ENCODE data around the gene PIN4. TPM values are rescaled to one million over a fixed set of nuclear protein-coding genes. Genes with fewer than 3 reads are reported as not detected.

The PIN4 gene
- total RNA-seq (2021; fragmentation: NEBNext Ultra II Directional; extraction: Animal tissue kit (Norgen Biotek cat#: 25700)): 9.4 and 11.7 TPM in 2 replicates
- 2.6 and 4.8 TPM in 2 replicates for polyA plus RNA-seq (2011; rRNA removed)
- 19.3 TPM for polyA plus RNA-seq (2011; cell fraction: cytosol; rRNA removed)
- 1.8 TPM for polyA plus RNA-seq (2011; cell fraction: nucleus; rRNA removed)
- polyA plus RNA-seq (2012, experiment 1 of 2): 20.7 to 45.6 TPM (median 28.5 TPM) in 4 replicates
- 5.4 TPM for polyA plus RNA-seq (2012, experiment 2 of 2)
- polyA plus RNA-seq (2013, experiment 1 of 2): 27.9 TPM
- 28.3 TPM for polyA plus RNA-seq (2013, experiment 2 of 2)
- 0.95 and 1.9 TPM in 2 replicates for polyA minus RNA-seq (2011; rRNA and poly(A)+ RNA removed)
- 3.4 TPM for polyA minus RNA-seq (2011; cell fraction: cytosol; rRNA and poly(A)+ RNA removed)
- 3.9 TPM for polyA minus RNA-seq (2011; cell fraction: nucleus; rRNA and poly(A)+ RNA removed)
- long read RNA-seq, experiment 1, transcript PIN4-203 (4 exons, 1,321 nt): major isoform, 10 of 17 reads
- long read RNA-seq, experiment 1, partial matches to known transcripts: 7 of 17 reads
- long read RNA-seq, experiment 1, other reads (novel, unspliced or antisense): 0 of 17 reads
- long read RNA-seq, experiment 2, partial matches to known transcripts: 0 of 8 reads
- long read RNA-seq, experiment 2, other reads (novel, unspliced or antisense): 4 of 8 reads

GRCh38 chrX:72181178-72182125, at the start of gene PIN4:
TSS of gene PIN4 (plus strand) at chrX:72181757. CDS start at chrX:72181786, 29 bp downstream.
- ChIA-PET CTCF (ENCODE audit: partially characterized antibody) (interaction anchor here (1.0 to 1.5 kb wide), 4 partner anchors 28 to 271 kb away, joined by 3 to 4 read pairs (median 3); partner anchors contain the start of gene NHSL2), POLR2A (ENCODE audit: partially characterized antibody) (interaction anchor here (0.7 to 2.2 kb wide), 13 partner anchors 8 to 246 kb away, joined by 3 to 13 read pairs (median 4); partner anchors contain the start of genes ERCC6L and RPS4X)
- H2BK12ac ChIP-seq (ENCODE audit: low read depth, low read length): no peak within 1 kb of the TSS
- H3K14ac ChIP-seq (ENCODE audit: insufficient read length): no peak within 1 kb of the TSS
- peak within 1 kb of the TSS; percentile 6 for H4K5ac ChIP-seq (ENCODE audit: insufficient read length, low read depth, low read length)
- H2BK120ac ChIP-seq (replicated peaks; ENCODE audit: low read depth, low read length): no peak within 1 kb of the TSS
- H3K9ac ChIP-seq (replicated peaks in 1 of 4; ENCODE audit: extremely low read depth in 1 of 4, low read depth in 3 of 4, low read length in 3 of 4): peak within 1 kb of the TSS; percentile 80 to 92 (median 86)
- H3K79me1 ChIP-seq (ENCODE audit: low read depth, low read length): peaks cover 3% of the 10 kb centered on the region
- 1% methylated on average over 33 of the region's 46 CpGs; no CpG with 5 or more reads in 1 of the 2 experiments for WGBS, 2 experiments (ENCODE audit: extremely low coverage in 1 of 2, insufficient coverage in 1 of 2, insufficient read length in 1 of 2, insufficient replicate concordance in 2 of 2, low coverage in 1 of 2, low lambda C conversion rate in 2 of 2, missing lambda C conversion rate in 1 of 2)
- H2AK5ac ChIP-seq (ENCODE audit: low read depth, low read length): no peak within 1 kb of the TSS
- H3K4me3 ChIP-seq (ENCODE audit: extremely low read depth in 1 of 4, insufficient read depth in 2 of 4, low read depth in 3 of 4, low read length in 4 of 4): peak within 1 kb of the TSS; percentile 69 to 95 (median 74)
- H3K56ac ChIP-seq (replicated peaks; ENCODE audit: insufficient read length, low read depth, low read length): peak within 1 kb of the TSS; percentile 12
- H2AFZ ChIP-seq (ENCODE audit: low read length): 0 out of 2 replicates have a peak within 1 kb of the TSS, but pooled peaks have one; percentile 71
- peak; percentile 85 for FAIRE-seq
- H4K91ac ChIP-seq (replicated peaks; ENCODE audit: insufficient read length, low read length): no peak within 1 kb of the TSS
- H4K8ac ChIP-seq (ENCODE audit: extremely low read depth, insufficient read depth, low read length): peak within 1 kb of the TSS; percentile 99; the same call in 1 of the 2 replicates
- H3K27ac ChIP-seq (ENCODE audit: low read depth, low read length): peak within 1 kb of the TSS; percentile 92
- no peak within 1 kb of the TSS for H2BK15ac ChIP-seq (ENCODE audit: low read length)
- peak; percentile 78 to 91 for DNase-seq (ENCODE audit: low read depth in 1 of 2, low spot score in 2 of 2)
- no peaks in the 10 kb centered on the region for H4K20me1 ChIP-seq (replicated peaks in 1 of 2; ENCODE audit: control insufficient read depth in 1 of 2, insufficient read depth in 2 of 2, low read length in 2 of 2)
- 0 out of 8 replicates have a peak, but pooled peaks cover 0 to 2% (median 0%) of the 10 kb centered on the region in 4 experiments for H3K36me3 ChIP-seq (ENCODE audit: control insufficient read depth in 2 of 4, insufficient read depth in 4 of 4, low read length in 3 of 4)
- peaks cover 0 to 5% of the 10 kb centered on the region in 2 experiments; a peak in 1 of 4 replicates for H3K9me3 ChIP-seq (ENCODE audit: insufficient read depth in 2 of 2, low read depth in 1 of 2, low read length in 1 of 2)
- H3K79me2 ChIP-seq (ENCODE audit: control insufficient read depth in 1 of 2, insufficient read depth in 2 of 2, low read length in 2 of 2): peaks cover 0 to 16% of the 10 kb centered on the region in 2 experiments; a peak in 3 of 4 replicates
- no peaks in the 10 kb centered on the region for H3K23me2 ChIP-seq (ENCODE audit: low read depth, low read length)
- H3K4me1 ChIP-seq (replicated peaks in 1 of 4; ENCODE audit: control insufficient read depth in 3 of 4, insufficient read depth in 4 of 4, low read length in 3 of 4): peaks cover 0 to 5% (median 0%) of the 10 kb centered on the region in 4 experiments; a peak in 1 of 7 replicates
- H3K4me2 ChIP-seq (ENCODE audit: insufficient read depth in 1 of 2, low read depth in 2 of 2, low read length in 2 of 2): peak within 1 kb of the TSS; percentile 46 to 63
- H3K18ac ChIP-seq (ENCODE audit: extremely low read depth, low read length): peak within 1 kb of the TSS; percentile 60; the same call in 1 of the 2 replicates
- H2BK5ac ChIP-seq (ENCODE audit: low read depth, low read length): no peak within 1 kb of the TSS
- H3K4ac ChIP-seq (replicated peaks; ENCODE audit: insufficient read length, low read depth, low read length): no peak within 1 kb of the TSS
- H3K27me3 ChIP-seq (replicated peaks in 1 of 4; ENCODE audit: control insufficient read depth in 3 of 4, extremely low read depth in 1 of 4, insufficient read depth in 3 of 4, low read length in 3 of 4): no peaks in the 10 kb centered on the region
- H2BK20ac ChIP-seq (ENCODE audit: low read length): no peak within 1 kb of the TSS
- no peak within 1 kb of the TSS for H3K23ac ChIP-seq (ENCODE audit: insufficient read length)
- peak; percentile 34 for TF ChIP-seq KDM4A (IDR thresholded peaks at IDR 0.05; ENCODE audit: low read depth, low read length, severe bottlenecking)
- peak; percentile 66 for TF ChIP-seq SP1 (IDR thresholded peaks at IDR 0.05; ENCODE audit: low read depth, low read length)
- TF ChIP-seq MAX (IDR thresholded peaks at IDR 0.05): no peak
- TF ChIP-seq SIX5 (IDR thresholded peaks at IDR 0.05; ENCODE audit: low read depth, low read length): no peak
- no peak for TF ChIP-seq ATF3 (IDR thresholded peaks at IDR 0.05; ENCODE audit: insufficient read depth, low read depth, low read length)
- no peak for TF ChIP-seq JUND (IDR thresholded peaks at IDR 0.05; ENCODE audit: low read length)

Measured in H1 (cell line).